GM19463 (cell line): ENCODE measurements around the gene CANT1.

Source experiments
- ATAC-seq: cut with Tn5 transposase; IDR thresholded peaks from one replicate; pipeline ENCODE4 v1.9.1; 2021; ENCODE audit warnings: mild to moderate bottlenecking, moderate library complexity; ENCODE audit not compliant: unreplicated experiment

CANT1 gene

GRCh38 chr17:78979780-78980623, 29.6 kb downstream of the CANT1 start, which contains the start of gene LGALS3BP:
LGALS3BP (minus strand) TSS chr17:78979923; CDS start chr17:78977191, 2,732 bp downstream.
- ATAC-seq = no peak

GRCh38 chr17:78977997-78978973, 31.3 kb downstream of the CANT1 start:
- no peak for ATAC-seq

- no peak for ATAC-seq
These were observed 32.0 kb downstream of the CANT1 start for GRCh38 chr17:78977681-78977943.

- no peak for ATAC-seq
These were observed 32.5 kb downstream of the CANT1 start for GRCh38 chr17:78976907-78977680.

- no peak for ATAC-seq
These were observed 34.7 kb downstream of the CANT1 start for GRCh38 chr17:78974635-78975591.

- no peak for ATAC-seq
These were observed 35.6 kb downstream of the CANT1 start for GRCh38 chr17:78973792-78974520.

- ATAC-seq = no peak
These were observed 36.4 kb downstream of the CANT1 start for GRCh38 chr17:78973196-78973595.

- ATAC-seq = no peak
These were observed 37.0 kb downstream of the CANT1 start for GRCh38 chr17:78972507-78973105.

- ATAC-seq = no peak
These were observed 37.6 kb downstream of the CANT1 start for GRCh38 chr17:78971756-78972506.

- ATAC-seq = no peak
These were observed 38.5 kb downstream of the CANT1 start for GRCh38 chr17:78970834-78971755.

- no peak for ATAC-seq
These were observed 39.7 kb downstream of the CANT1 start for GRCh38 chr17:78969865-78970264.

GRCh38 chr17:78967782-78968362, 41.7 kb downstream of the CANT1 start:
- ATAC-seq = no peak

- ATAC-seq = no peak
These were observed 42.5 kb downstream of the CANT1 start for GRCh38 chr17:78966910-78967600.

GRCh38 chr17:78966123-78966813, 43.3 kb downstream of the CANT1 start:
- no peak for ATAC-seq

- no peak for ATAC-seq
These were observed 44.1 kb downstream of the CANT1 start for GRCh38 chr17:78965491-78965924.
